Inflammatory macrophage (primary cell): ENCODE results near the gene CLIP3.
"Not testable (repeated sequence)": the region's sequence is repeated elsewhere in the genome, so short reads cannot be mapped to it uniquely, and the experiment has no call there.

ENCODE experiments used
- DNase-seq, 2 donors: peaks; one replicate each; pipeline ENCODE4 v3.0.0-alpha.2; 2020 to 2022

The CLIP3 gene

GRCh38 chr19:36047835-36048234, 15.2 kb upstream of the CLIP3 start:
- no peak for DNase-seq

DNA sequence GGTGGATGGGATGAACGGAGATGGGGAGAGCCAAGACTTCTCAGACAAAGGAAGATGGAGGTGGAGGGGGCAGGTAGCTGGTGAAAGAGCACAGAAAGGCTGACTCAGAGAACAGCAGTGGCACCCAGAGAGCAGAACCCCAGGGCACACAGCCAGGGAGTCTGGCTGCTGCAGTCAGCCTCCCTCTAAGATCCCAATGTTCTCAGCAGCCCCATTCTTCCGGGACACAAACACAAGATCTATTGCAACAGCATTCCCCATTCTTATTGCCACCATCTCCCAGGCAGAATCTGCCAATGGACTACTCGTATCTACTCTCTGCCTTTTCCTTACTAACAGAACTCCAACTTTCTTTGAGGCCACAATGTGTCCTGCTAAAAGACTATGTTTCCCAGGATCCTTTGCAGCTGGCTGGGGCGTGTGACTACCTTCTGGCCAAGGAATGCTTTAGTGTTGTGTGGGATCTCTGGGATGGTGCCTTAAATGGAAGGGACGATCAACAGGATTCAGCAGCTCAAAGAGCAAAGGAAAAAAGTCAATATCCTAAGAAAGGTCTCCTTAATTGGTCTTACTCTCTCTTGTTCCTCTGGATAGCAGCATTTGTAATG, 13.9 kb upstream of the CLIP3 start:
- DNase-seq: no peak

DNA sequence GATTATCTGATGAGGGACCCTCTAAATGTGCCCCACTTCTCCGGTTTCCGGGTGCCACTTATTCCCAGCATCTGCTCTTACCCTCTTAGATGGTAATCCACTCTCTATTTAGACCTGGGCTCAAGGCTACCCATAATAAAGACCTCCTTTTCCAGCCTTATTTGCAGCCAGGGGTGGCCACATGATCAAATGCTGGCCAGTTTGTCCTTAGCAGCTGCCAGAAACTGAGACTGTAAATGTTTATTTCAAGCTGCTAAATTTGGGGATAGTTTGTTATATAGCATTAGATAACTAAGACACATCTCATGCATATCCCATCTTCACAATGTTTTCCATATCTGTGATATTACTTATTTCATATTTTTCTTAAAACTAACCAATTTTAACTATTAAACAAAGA, 11.3 kb upstream of the CLIP3 start:
- DNase-seq: no peak

DNA sequence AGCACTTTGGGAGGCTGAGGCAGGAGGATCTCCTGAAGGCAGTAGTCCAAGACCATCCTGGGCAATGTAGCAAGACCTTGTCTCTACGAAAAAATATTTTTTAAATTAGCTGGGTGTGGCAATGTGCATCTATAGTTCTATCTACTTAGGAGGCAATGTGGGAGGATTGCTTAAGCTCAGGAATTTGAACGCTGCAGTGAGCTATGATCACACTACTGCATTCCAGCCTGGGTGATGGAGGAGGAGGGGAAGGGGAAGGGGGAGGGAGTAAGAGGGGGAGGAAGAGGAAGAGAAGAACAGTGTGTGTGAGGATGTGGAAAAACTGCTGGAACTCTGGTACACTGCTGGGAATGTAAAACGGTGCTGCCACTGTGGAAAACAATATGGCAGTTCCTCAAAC, 9.2 kb upstream of the CLIP3 start:
- peak; percentile 63 to 77 for DNase-seq

DNA sequence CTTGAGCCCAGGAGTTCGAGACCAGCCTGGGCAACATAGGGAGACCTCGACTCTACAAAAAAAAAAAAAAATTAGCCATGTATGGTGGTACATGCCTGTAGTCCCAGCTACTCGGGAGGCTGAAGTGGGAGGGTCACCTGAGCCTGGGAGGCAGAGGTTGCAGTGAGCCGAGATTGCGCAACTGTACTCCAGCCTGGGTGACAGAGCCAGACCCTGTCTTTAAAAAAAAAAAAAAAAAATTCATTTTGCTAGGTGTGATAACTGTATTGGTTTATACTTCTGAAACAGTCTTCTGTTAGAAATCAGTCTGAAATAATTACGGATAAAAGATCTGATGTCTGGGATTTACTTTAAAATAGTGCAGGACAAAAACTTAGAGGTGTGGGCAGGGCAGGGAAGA, 8.4 kb upstream of the CLIP3 start:
- DNase-seq: not testable (repeated sequence)

- no peak for DNase-seq
Measured at GRCh38 chr19:36040495-36040894, 7.8 kb upstream of the CLIP3 start.

DNA sequence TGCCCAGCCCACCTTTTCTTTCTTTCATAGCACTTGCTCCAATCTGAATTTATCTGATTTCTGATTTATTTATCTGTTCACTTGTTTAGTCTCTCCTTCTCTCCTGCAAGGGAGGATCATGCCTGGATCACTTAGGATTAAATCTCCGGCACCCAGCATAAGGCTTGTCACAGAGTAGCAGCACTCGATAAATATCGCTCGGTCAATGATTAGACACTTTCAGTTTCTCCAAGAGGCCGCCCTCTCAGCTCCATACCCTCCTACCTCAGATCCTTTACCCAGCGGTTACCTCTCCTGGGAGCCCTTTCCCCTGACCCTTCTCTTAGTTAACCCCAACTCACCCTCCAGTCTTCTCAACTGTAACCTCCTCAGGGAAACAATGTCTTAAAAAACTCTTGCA, 1.4 kb downstream of the CLIP3 start:
- no peak for DNase-seq

DNA sequence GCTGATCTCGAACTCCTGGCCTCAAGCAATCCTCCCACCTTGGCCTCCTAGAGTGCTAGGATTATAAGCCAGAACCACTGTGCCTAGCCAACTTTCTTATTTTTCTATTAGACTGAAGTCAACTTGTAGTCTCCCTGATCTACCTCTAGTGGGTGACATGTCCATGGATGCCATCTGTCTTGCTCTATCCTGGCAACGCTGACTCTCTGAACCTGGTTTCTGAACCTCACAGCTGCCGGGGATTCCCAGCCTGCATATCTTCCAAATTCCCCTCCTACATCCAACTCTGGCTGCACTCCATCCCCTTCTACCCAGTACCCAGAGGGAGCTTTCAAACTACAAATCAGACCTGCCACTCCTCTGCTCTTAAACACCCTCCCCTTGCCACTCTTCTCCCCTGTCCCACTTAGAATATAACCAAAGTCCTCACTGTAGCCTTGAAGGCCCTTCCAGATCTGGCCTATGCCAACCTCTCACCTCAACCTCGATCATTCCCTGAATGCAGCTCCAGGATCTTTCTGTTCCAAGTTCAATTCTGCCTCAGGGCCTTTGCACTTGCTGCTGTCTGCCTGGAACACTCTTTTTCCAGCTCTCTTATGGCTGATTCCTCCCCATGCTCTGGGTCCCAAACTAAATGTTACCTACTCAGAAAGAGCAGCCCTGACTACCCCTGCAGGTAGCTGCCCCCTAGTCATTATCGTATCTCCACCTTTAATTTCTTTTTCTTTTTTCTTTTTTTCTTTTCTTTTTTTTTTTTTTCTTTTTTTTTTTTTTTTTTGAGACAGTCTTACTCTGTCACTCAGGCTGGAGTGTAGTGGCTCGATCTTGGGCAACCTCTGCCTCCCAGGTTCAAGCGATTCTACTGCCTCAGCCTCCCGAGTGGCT, 2.2 kb downstream of the CLIP3 start:
- no peak for DNase-seq

DNA sequence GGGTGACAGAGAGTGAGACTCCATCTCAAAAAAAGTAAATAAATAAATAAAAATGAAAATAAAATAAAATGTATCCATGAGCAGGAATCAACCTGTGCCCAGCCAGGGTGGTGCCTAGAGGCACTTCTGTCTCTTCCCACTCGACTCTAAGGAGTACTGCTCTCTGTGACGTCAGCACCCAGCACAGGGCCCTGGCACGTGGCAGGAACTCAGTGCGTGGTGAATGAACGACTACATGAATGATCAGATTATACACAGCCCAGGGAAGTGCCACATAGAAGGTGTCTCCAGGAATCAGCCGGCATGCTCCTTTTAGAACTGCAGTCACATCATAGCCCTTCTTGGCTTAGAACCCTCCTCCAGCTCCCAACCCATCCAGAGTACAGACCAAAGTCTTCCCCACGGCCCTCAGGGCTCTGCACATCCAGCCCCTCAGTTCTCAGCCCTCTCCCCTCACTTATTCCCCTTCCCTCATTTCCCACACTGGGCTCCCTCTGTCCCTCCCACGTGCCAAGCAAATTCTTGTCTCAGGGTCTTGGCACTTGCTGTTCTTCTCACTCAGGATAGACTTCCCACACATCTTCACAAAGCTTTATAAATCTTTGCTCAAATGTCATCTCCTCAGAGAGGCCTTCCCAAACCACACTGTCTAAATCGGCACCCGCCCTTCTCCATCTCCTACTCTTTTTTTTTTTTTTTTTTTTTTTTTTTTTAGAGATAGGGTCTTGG, 4.2 kb downstream of the CLIP3 start:
- no peak for DNase-seq

DNA sequence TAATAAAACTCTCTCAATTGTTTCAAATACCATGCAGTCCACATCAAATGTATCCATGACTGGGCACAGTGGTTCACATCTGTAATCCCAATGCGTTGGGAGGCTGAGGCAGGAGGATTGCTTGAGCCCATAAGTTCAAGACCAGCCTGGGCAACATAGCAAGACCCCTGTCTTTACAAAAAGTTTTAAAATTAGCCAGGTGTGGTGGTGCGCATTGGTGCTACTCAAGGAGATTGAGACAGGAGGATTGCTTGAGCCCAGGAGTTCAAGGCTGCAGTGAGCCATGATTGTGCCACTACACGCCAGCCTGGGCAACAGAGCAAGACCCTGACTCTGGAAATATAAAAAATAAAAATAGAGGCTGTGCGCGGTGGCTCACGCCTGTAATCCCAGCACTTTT, 5.0 kb downstream of the CLIP3 start:
- no peak for DNase-seq

DNA sequence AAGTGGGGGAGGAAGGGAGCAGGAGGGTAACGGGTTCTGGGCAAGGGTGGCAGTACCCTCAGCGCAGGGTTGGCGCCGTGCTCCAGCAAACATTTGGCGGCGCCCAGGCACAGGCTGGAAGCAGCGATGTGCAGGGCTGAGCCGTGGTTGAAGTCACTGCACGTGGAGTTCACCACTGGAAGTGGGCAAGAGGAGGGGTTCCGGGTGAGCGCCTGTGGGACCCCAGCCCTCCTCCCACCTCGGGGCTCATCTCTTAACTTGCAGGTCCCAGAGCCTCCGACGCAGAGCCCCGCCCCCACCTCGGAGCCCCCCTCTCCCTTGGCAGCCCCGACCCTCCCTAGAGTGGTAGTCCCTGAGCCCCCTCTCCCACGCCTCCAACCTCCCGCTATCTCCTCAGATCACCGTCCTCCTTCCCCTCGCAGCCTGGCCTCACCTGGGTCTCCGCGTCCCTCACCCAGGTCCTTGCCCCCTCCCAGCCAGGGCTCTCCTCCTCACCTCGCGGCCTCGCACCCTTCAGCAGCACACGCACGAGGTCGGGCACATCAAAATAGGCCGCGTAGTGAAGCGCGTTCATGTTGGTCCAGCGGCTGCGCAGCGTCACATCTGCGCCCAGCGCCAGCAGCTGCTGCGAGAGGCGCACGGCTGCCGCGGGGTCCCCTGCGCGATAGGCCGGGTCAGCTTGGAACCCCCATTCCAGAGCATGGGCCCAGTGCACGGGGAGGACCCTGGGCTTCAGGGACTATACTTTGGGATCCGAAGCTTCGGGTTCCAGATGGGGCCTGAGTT, 6.4 kb downstream of the CLIP3 start:
- DNase-seq: no peak

- no peak for DNase-seq
Measured at GRCh38 chr19:36025541-36025940, 7.1 kb downstream of the CLIP3 start.

DNA sequence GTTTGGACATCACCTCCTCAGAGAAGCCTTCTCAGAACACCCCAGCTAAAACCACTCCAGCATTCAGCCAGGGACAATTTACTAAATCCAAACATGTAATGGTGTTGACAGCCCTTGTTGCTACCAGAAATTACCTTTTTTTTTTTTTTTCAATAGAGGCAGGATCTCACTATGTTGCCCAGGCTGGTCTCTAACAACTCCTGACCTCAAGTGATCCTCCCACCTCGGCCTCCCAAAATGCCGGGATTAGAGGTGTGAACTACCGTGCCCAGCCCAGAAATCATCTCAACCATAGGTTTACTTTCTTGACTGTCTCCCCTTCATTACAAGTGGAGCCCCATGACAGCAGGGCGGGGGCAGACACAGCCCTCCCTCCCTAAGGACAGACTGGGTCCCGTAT, 9.2 kb downstream of the CLIP3 start:
- no peak for DNase-seq

- no peak for DNase-seq
Measured at GRCh38 chr19:36019061-36019670, 13.5 kb downstream of the CLIP3 start.

DNA sequence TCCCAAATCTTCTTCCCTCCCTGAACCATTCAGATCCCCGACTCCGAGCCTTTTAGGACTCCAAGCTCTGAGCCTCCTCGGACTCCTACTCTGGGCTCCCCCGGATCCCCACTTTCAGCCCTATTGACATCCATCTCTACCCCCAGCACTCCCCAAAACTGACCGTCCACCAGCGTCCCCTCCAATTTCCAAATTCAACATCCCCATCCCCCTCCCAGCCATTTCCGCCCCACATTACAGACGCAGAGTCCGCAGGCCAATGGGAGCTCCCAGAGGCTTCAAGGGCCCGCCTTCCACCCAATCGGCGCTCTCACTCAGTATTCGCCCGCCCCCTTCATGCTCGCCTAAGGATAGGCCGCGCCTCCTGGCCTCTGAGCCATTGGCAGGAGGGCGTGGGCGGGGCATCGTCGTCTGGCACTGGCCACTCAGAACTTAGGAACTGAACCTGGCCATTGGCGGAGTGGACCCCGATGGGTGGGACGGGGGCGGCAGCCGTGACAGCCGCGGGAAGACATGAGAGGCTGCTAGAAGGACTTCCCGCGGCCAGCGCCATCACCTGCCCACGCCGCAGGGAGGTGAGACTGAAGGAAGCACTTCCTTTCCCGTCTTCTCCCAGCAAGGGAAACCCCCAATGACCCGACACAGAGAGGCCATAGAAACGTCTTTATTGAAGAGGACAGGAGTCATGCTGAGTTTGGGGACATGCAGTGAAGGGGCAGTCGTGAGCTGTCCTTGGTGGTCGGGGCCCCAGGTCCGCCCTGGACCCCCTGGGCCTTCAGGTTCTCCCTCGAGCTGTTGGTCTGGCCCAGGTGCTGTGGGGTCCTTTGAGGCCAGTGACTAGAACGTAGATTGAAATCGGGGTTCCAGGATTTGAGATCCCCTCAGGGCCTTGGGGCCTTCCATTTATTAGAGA, 18.4 kb downstream of the CLIP3 start, which contains the start of gene ALKBH6:
TSS of gene ALKBH6 (minus strand) at position 202 of the 913 bp plus-strand sequence. CDS start 816 bp downstream, outside the sequence.
- peak; percentile 100 for DNase-seq

DNA sequence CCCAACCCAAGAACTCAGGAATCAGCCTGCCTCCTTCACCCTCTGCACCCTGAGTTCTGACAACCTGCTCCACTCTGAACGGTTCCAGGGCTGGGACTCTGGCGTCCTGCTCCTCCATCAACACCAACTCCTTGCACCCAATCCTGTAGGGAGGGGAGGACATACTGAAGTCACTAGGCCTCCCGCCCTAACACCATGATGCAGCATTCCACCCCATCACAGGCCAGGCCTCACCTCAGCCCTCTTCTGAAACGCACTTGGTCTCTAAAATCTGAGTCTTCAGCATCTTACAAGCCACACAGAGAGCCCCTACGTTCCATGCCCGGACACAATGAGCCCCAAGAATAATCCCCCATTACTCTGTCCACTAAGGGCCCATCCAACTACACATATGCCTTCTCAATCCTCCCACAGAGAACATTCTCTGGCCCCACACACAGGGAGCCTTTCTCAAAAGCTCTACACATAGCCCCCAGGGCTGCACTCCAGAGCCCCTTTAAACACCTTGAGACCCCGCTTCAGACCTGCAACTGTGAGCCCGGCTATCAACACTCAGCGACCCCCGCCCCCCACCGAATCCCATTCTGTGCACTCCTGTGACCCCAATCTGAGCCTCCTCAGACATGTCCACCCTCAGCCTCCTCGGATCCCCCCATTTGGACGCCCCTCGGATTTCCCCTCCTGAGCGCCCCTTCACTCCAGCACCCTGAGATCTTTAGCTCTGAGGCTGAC, 19.2 kb downstream of the CLIP3 start:
- no peak for DNase-seq

GRCh38 chr19:36010402-36010801, 22.3 kb downstream of the CLIP3 start:
- DNase-seq: no peak

DNA sequence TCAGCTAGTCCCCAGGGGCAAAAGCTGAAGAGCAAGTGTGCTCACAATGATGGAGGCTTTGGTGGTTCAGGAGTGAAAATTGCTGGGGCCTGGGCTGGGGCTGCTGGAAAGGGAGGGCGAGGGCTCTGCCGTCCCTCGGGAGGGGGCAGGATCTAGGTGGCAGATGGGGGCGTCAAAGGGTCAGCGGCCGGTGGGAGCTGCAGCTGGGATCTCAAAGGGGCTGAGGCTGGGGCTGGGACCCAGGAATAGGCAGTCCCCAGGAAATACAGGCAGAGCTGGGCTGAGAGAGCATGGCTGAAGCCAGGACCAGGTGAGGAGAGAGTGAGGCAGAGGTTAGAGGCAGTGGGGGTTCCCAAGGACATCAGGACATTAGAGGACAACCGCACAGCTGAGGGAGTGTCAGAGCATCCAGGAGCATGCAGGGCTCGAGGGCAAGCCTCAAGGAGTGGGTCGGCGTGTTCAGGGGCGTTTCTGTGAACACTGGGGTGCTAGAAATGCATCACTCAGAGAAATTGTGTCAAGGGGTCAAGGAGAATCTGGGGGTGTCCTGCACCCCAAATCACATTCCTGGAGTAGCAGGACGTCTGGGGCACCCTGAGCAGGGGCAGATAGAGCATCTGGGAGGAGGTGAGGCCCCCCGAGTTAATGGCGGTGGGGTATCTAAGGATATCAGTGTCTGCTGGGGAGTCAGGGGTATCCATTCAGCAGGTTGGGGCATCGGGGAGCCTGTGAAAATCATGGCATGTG, 22.9 kb downstream of the CLIP3 start:
- no peak for DNase-seq

DNA sequence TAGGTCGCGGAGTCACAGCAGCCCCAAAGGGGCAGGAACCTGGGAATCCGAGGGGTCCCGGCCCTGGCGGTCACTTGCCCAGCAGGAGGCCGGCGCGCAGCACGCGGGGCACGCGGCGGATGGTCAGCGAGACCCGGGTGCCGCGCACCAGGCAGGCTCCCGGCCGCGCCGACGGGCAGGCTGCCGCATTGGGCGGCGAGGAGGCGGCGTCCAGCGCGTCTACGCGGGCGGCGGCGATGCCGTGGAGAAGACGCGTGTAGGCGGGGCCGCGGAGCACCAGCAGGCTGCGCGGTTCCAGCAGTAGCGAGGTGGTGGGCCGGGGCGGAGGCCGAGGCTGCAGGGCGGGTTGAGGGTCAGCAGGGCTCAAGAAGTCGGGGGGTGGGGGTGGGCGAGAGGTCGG, 23.5 kb downstream of the CLIP3 start:
- peak; percentile 55 to 69 for DNase-seq
